K562 (cell line): ENCODE data around the gene BATF. TPM values are rescaled to one million over a fixed set of nuclear protein-coding genes. Genes with fewer than 3 reads are reported as not detected.

Source experiments
- FOXM1 ChIP-seq, 2 experiments: fragments of 450-650 bp in 1 of 2; sonication (generic) in 1 of 2; formaldehyde crosslinking in 1 of 2; IDR thresholded peaks; 2 replicates each; pipeline versions ENCODE4 v1.6.1 to v1.9.0; 2017 to 2022; ENCODE audit warnings: low read depth in 2 of 2, mild to moderate bottlenecking in 2 of 2, missing genetic modification reagents in 1 of 2, moderate library complexity in 1 of 2
- MLLT1 ChIP-seq, 2 experiments: fragments of 450-650 bp; IDR thresholded peaks; 2 replicates each; pipeline ENCODE4 v1.6.1; 2016
- POLR2AphosphoS5 ChIP-seq: IDR thresholded peaks from 2 replicates; pipeline ENCODE4 v1.6.1; 2011; ENCODE audit warnings: mild to moderate bottlenecking, low read depth, low read length, moderate library complexity; ENCODE audit not compliant: control insufficient read depth, insufficient read depth
- polyA plus RNA-seq, 8 experiments: library from polyadenylated mRNA; depleted of rRNA in 4 of 8; stranded (reverse) in 5 of 8; unstranded in 3 of 8; fragments of >200 nt; fragmentation: Nextera tagmentation in 2 of 8; fragmentation: Illumina TruSeq in 1 of 8; extraction: Ambion mirVana in 2 of 8; extraction: Trizol in 1 of 8; gene quantifications; 2 replicates each; pipeline versions ENCODE4 v1.2.1 to v1.2.3, GENCODE V29; 2011 to 2014; ENCODE audit warnings: inconsistent platforms in 1 of 8, missing spikeins in 1 of 8
- total RNA-seq, 7 experiments: library from RNA; depleted of rRNA in 6 of 7; stranded (reverse); fragments of >200 nt in 6 of 7; fragmentation: Illumina TruSeq in 2 of 7; extraction: Trizol in 2 of 7; gene quantifications; 2 replicates each; pipeline versions ENCODE4 v1.2.1 to v1.2.3, GENCODE V29; 2011 to 2021; ENCODE audit warnings: low replicate concordance in 1 of 7
- TF ChIP-seq, protein P1 (sequence below): fragments of 250-450 bp; sonication (Bioruptor Pico); IDR thresholded peaks from 2 replicates; pipeline ENCODE4 v1.8.0; 2022; ENCODE audit warnings: moderate library complexity, mild to moderate bottlenecking, inconsistent platforms
- TF ChIP-seq, protein P2 (sequence below): fragments of 250-450 bp; sonication (Bioruptor Pico); IDR thresholded peaks from 2 replicates; pipeline ENCODE4 v1.4.0; 2020; ENCODE audit warnings: mild to moderate bottlenecking, moderate library complexity

Gene BATF
- total and polyA plus RNA-seq, 9 of the 15 experiments (the other 6 are each of a cell fraction or from before 2014, with no cell fraction given), result 0.13 to 2.1 (median 0.55) TPM; not detected in 2

GRCh38 chr14:75513911-75514672 lies 8.2 kb upstream of the BATF start (continued):
- TF ChIP-seq MLLT1 (IDR thresholded peaks at IDR 0.05) (no peak), FOXM1 (IDR thresholded peaks at IDR 0.05; ENCODE audit: low read depth) (no peak), FOXM1 (CRISPR knock-in tag; IDR thresholded peaks at IDR 0.05; ENCODE audit: low read depth) (no peak), POLR2AphosphoS5 (no peak)
- TF ChIP-seq, protein P1, sequence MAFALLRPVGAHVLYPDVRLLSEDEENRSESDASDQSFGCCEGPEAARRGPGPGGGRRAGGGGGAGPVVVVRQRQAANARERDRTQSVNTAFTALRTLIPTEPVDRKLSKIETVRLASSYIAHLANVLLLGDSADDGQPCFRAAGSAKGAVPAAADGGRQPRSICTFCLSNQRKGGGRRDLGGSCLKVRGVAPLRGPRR (CRISPR knock-in tag), result no peak
- TF ChIP-seq, protein P2, sequence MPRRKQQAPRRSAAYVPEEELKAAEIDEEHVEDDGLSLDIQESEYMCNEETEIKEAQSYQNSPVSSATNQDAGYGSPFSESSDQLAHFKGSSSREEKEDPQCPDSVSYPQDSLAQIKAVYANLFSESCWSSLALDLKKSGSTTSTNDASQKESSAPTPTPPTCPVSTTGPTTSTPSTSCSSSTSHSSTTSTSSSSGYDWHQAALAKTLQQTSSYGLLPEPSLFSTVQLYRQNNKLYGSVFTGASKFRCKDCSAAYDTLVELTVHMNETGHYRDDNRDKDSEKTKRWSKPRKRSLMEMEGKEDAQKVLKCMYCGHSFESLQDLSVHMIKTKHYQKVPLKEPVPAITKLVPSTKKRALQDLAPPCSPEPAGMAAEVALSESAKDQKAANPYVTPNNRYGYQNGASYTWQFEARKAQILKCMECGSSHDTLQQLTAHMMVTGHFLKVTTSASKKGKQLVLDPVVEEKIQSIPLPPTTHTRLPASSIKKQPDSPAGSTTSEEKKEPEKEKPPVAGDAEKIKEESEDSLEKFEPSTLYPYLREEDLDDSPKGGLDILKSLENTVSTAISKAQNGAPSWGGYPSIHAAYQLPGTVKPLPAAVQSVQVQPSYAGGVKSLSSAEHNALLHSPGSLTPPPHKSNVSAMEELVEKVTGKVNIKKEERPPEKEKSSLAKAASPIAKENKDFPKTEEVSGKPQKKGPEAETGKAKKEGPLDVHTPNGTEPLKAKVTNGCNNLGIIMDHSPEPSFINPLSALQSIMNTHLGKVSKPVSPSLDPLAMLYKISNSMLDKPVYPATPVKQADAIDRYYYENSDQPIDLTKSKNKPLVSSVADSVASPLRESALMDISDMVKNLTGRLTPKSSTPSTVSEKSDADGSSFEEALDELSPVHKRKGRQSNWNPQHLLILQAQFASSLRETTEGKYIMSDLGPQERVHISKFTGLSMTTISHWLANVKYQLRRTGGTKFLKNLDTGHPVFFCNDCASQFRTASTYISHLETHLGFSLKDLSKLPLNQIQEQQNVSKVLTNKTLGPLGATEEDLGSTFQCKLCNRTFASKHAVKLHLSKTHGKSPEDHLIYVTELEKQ, result no peak
- TF ChIP-seq, all 486 proteins: peak for 0
